GM23338 (cell line): ENCODE measurements around the gene PPP1R16B.

Experiments used
- CTCF ChIP-seq, 2 experiments: fragments of 200-600 bp in 1 of 2; sonication (generic) in 1 of 2; conservative IDR thresholded peaks; 2 replicates each; pipeline versions ENCODE4 v1.5.1 to v1.6.1; 2016 to 2017; ENCODE audit warnings: antibody characterized with exemption in 2 of 2, low read depth in 2 of 2, mild to moderate bottlenecking in 2 of 2, moderate library complexity in 1 of 2
- EZH2 ChIP-seq: fragments of 200-600 bp; sonication (generic); IDR thresholded peaks from one replicate; pipeline ENCODE4 v1.8.0; 2017; ENCODE audit warnings: antibody characterized with exemption, mild to moderate bottlenecking, low read depth; ENCODE audit not compliant: unreplicated experiment
- EZH2phosphoT487 ChIP-seq: fragments of 200-600 bp; sonication (generic); IDR thresholded peaks from one replicate; pipeline ENCODE4 v1.8.1; 2018; ENCODE audit warnings: antibody characterized with exemption; ENCODE audit not compliant: unreplicated experiment
- POLR2AphosphoS5 ChIP-seq: IDR thresholded peaks from 2 replicates; pipeline ENCODE4 v1.6.1; 2016; ENCODE audit warnings: antibody characterized with exemption, low read depth
- REST ChIP-seq: IDR thresholded peaks from one replicate; pipeline ENCODE4 v1.6.1; 2018; ENCODE audit warnings: antibody characterized with exemption; ENCODE audit not compliant: unreplicated experiment
- ZNF114 ChIP-seq: fragments of 250-450 bp; sonication (Bioruptor Pico); IDR thresholded peaks from 2 replicates; pipeline ENCODE4 v1.5.0; 2020; ENCODE audit warnings: mild to moderate bottlenecking, moderate library complexity

- no peak for TF ChIP-seq EZH2
- TF ChIP-seq CTCF (conservative IDR thresholded peaks at IDR 0.05; ENCODE audit: low read depth in 2 of 2) = no peak
- TF ChIP-seq EZH2phosphoT487 = no peak
- no peak for TF ChIP-seq POLR2AphosphoS5
- TF ChIP-seq REST = no peak
- no peak for TF ChIP-seq ZNF114 (CRISPR knock-in tag)
These were observed 31.5 kb downstream of the PPP1R16B start for GRCh38 chr20:38836991-38837390.
